Lower lobe of right lung (tissue), 2 donors: ENCODE measurements around the gene FHAD1. TPM values are rescaled to one million over a fixed set of nuclear protein-coding genes. Genes with fewer than 3 reads are reported as not detected.

ENCODE experiments used
- ATAC-seq, 2 donors: fragments of 200-7000 bp; cut with Tn5 transposase; one replicate each; pipeline ENCODE4 v1.9.1; 2020 to 2022; ENCODE audit warnings: mild to moderate bottlenecking in 2 of 2, moderate library complexity in 2 of 2
- DNase-seq: peaks from one replicate; pipeline ENCODE4 v3.0.0-alpha.2; 2020
- H3K27ac ChIP-seq: fragments of 200-600 bp; one replicate; pipeline ENCODE4 v1.8.0; 2022
- H3K27me3 ChIP-seq: fragments of 200-600 bp; one replicate; pipeline ENCODE4 v1.8.0; 2022; ENCODE audit warnings: low read depth
- H3K36me3 ChIP-seq: fragments of 200-600 bp; one replicate; pipeline ENCODE4 v1.8.0; 2022; ENCODE audit warnings: mild to moderate bottlenecking
- H3K4me1 ChIP-seq: fragments of 200-600 bp; one replicate; pipeline ENCODE4 v1.8.0; 2022
- H3K4me3 ChIP-seq: fragments of 200-600 bp; one replicate; pipeline ENCODE4 v1.8.0; 2022; ENCODE audit warnings: mild to moderate bottlenecking
- H3K9me3 ChIP-seq: fragments of 200-600 bp; one replicate; pipeline ENCODE4 v1.8.0; 2022
- CTCF ChIP-seq: fragments of 200-600 bp; IDR thresholded peaks from one replicate; pipeline ENCODE4 v1.8.0; 2022; ENCODE audit warnings: antibody characterized with exemption, mild to moderate bottlenecking
- intact Hi-C: fragments of 100-400 bp; cut with DNase I; formaldehyde crosslinking; loops from one replicate; pipeline ENCODE4 v1.11.0; 2022
- total RNA-seq: library from RNA; stranded (reverse); fragmentation: NEBNext Ultra II Directional; extraction: Animal tissue kit (Norgen Biotek cat#: 25700); gene quantifications from one replicate; pipeline ENCODE4 v1.2.1, GENCODE V29; 2021
- donor health status: DM: no; HTN: yes; CAD: no; lungs with severe emphysema.

The FHAD1 gene
- total RNA-seq, 1 donor from 2014 or later, result 14.3 TPM

DNA sequence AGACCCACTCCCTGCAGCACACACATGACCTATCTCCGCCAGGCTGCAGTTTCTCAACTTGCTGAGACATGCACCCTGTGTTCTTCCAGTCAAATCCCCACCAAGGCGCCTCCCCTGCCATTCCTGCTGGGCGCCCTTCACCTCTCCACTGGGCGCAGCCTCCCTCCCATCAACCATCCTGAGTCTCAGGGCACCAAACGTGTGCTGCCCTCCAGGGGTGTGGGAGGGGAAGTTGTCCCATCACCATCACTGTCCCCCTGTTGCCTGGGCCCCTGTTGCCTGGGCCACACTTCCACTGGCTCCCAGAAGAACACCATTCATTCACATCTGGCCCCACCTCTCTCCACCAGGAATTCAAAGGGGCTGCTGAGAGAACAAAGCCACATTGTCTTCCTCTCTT is 117.7 kb downstream of the FHAD1 start:
- intact Hi-C loops, result no loop called here
- Histone ChIP-seq H3K27me3 (no peaks in the 10 kb centered on the region), H3K9me3 (no peaks in the 10 kb centered on the region), H3K4me3 (no peak overlapping the region), H3K4me1 (no peaks in the 10 kb centered on the region), H3K36me3 (no peaks in the 10 kb centered on the region), H3K27ac (no peak overlapping the region)
- ATAC-seq (peak in 1 of 2 donors; percentile 36), DNase-seq (no peak)
- no peak for TF ChIP-seq CTCF

- Histone ChIP-seq H3K4me3 (no peak overlapping the region), H3K27ac (no peak overlapping the region), H3K9me3 (no peaks in the 10 kb centered on the region), H3K36me3 (no peaks in the 10 kb centered on the region), H3K27me3 (no peaks in the 10 kb centered on the region), H3K4me1 (peaks cover 11% of the 10 kb centered on the region)
- no peak for TF ChIP-seq CTCF
- ATAC-seq (no peak), DNase-seq (no peak)
- intact Hi-C loops, result no loop called here
These were observed 121.9 kb downstream of the FHAD1 start for GRCh38 chr1:15368888-15369287.

GRCh38 chr1:15370268-15370667 is 123.2 kb downstream of the FHAD1 start:
- Histone ChIP-seq H3K27ac (no peak overlapping the region), H3K27me3 (no peaks in the 10 kb centered on the region), H3K9me3 (no peaks in the 10 kb centered on the region), H3K36me3 (no peaks in the 10 kb centered on the region), H3K4me3 (no peak overlapping the region), H3K4me1 (peaks cover 11% of the 10 kb centered on the region)
- ATAC-seq (no peak), DNase-seq (no peak)
- no peak for TF ChIP-seq CTCF
- intact Hi-C loops, result no loop called here

DNA sequence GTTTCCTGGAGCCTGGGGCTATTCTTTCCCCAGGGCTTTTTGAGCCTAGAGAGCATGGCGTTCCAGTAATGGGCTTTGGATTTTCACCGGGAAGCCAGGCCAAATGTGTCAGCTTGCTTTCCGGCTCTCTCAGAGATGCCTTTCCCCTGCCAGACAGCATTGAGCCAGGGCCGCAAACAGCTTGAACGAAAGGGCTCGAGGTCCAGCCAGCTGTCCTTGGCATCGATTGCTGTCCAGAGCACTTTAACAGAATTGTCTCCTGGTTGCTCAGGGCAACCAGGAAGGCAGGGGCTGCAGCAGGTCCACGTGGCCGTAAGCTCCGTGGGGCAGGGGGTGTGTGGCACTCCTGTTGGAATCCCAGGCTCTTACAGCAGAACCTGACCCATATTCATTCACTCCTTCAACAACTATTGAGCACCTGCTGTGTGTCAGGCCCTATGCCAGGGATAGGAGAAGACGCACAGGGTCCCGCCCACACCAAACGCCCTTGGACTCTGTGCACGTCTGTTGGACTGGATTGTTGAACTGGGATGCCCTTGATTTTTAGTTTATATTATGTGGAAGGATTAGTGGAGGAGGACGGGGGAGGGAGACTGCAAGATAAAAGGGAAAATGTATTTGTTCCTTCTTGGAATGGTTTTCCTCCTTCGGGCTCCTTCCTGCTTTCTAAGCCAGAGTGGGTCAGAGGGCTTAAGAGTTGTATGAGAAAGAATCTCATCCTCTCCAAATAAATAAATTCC is 123.9 kb downstream of the FHAD1 start:
- H3K27me3 ChIP-seq, result no peaks in the 10 kb centered on the region
- peak overlapping the region; percentile 28 for H3K27ac ChIP-seq
- TF ChIP-seq CTCF, result no peak
- no peaks in the 10 kb centered on the region for H3K9me3 ChIP-seq
- no peaks in the 10 kb centered on the region for H3K36me3 ChIP-seq
- no peak for DNase-seq
- intact Hi-C loops, result no loop called here
- ATAC-seq, result peak; percentile 44 to 53
- peaks cover 11% of the 10 kb centered on the region for H3K4me1 ChIP-seq
- H3K4me3 ChIP-seq, result no peak overlapping the region

- ATAC-seq, result peak; percentile 12 to 37
- H3K9me3 ChIP-seq, result no peaks in the 10 kb centered on the region
- H3K27ac ChIP-seq, result peak overlapping the region; percentile 28
- no peaks in the 10 kb centered on the region for H3K36me3 ChIP-seq
- peaks cover 11% of the 10 kb centered on the region for H3K4me1 ChIP-seq
- H3K27me3 ChIP-seq, result no peaks in the 10 kb centered on the region
- no peak for TF ChIP-seq CTCF
- intact Hi-C loops, result no loop called here
- H3K4me3 ChIP-seq, result no peak overlapping the region
- no peak for DNase-seq
These were observed 124.9 kb downstream of the FHAD1 start for GRCh38 chr1:15371610-15372545.
